ENCODE results near the gene KMT5B. TPM values are rescaled to one million over a fixed set of nuclear protein-coding genes. Genes with fewer than 3 reads are reported as not detected.

KMT5B gene
- total RNA-seq, 2 donors from 2014 or later = 20.7 to 29.8 TPM

- ATAC-seq (ENCODE audit: insufficient number of reproducible peaks, low FRiP score, low read depth) = no peak
- peaks cover 3 to 6% of the 10 kb centered on the region in 2 donors for H3K4me1 ChIP-seq (ENCODE audit: control insufficient read depth in 1 of 2, low read depth in 2 of 2)
- no peak overlapping the region for H3K4me3 ChIP-seq
These were observed 46.2 kb upstream of the KMT5B start for GRCh38 chr11:68259122-68259959.

GRCh38 chr11:68258363-68258765 lies 45.3 kb upstream of the KMT5B start:
- no peak for TF ChIP-seq CTCF (IDR thresholded peaks at IDR 0.05)
- H3K36me3 ChIP-seq = peaks cover 22% of the 10 kb centered on the region
- DNase-seq (ENCODE audit: low spot score) (no peak), ATAC-seq (ENCODE audit: insufficient number of reproducible peaks, low FRiP score, low read depth) (no peak)
- no peaks in the 10 kb centered on the region for H3K9me3 ChIP-seq
- H3K27me3 ChIP-seq (replicated peaks; ENCODE audit: insufficient read depth) = no peaks in the 10 kb centered on the region
- no peak overlapping the region for H3K4me3 ChIP-seq
- peaks cover 3 to 6% of the 10 kb centered on the region in 2 donors for H3K4me1 ChIP-seq (ENCODE audit: control insufficient read depth in 1 of 2, low read depth in 2 of 2)
- peak overlapping the region in 1 of 2 donors; percentile 3 for H3K27ac ChIP-seq

More at GRCh38 chr11:68259122-68259959, 46.2 kb upstream of the KMT5B start:
- Histone ChIP-seq H3K27ac (peak overlapping the region in 1 of 2 donors; percentile 3), H3K36me3 (peaks cover 25% of the 10 kb centered on the region), H3K27me3 (replicated peaks; ENCODE audit: insufficient read depth) (no peaks in the 10 kb centered on the region), H3K9me3 (no peaks in the 10 kb centered on the region)
- TF ChIP-seq CTCF (IDR thresholded peaks at IDR 0.05) = no peak
- no peak for DNase-seq (ENCODE audit: low spot score)

- Histone ChIP-seq H3K27ac (peak overlapping the region in 1 of 2 donors; percentile 3), H3K27me3 (replicated peaks; ENCODE audit: insufficient read depth) (no peaks in the 10 kb centered on the region), H3K4me1 (ENCODE audit: control insufficient read depth in 1 of 2, low read depth in 2 of 2) (peaks cover 3 to 6% of the 10 kb centered on the region in 2 donors), H3K36me3 (peaks cover 18% of the 10 kb centered on the region), H3K4me3 (peak overlapping the region; percentile 49), H3K9me3 (no peaks in the 10 kb centered on the region)
- TF ChIP-seq CTCF (IDR thresholded peaks at IDR 0.05) = peak; percentile 87
- peak; percentile 88 for DNase-seq (ENCODE audit: low spot score)
- ATAC-seq (ENCODE audit: insufficient number of reproducible peaks, low FRiP score, low read depth) = peak; percentile 62
These were observed 44.6 kb upstream of the KMT5B start for GRCh38 chr11:68257477-68258362.

GRCh38 chr11:68256331-68256741 lies 43.2 kb upstream of the KMT5B start:
- H3K4me3 ChIP-seq = no peak overlapping the region
- DNase-seq (ENCODE audit: low spot score) (no peak), ATAC-seq (ENCODE audit: insufficient number of reproducible peaks, low FRiP score, low read depth) (no peak)
- no peaks in the 10 kb centered on the region for H3K9me3 ChIP-seq
- H3K4me1 ChIP-seq (ENCODE audit: control insufficient read depth in 1 of 2, low read depth in 2 of 2) = peaks cover 3 to 6% of the 10 kb centered on the region in 2 donors
- H3K27me3 ChIP-seq (replicated peaks; ENCODE audit: insufficient read depth) = no peaks in the 10 kb centered on the region
- peaks cover 7% of the 10 kb centered on the region for H3K36me3 ChIP-seq
- no peak for TF ChIP-seq CTCF (IDR thresholded peaks at IDR 0.05)
- H3K27ac ChIP-seq = no peak overlapping the region

GRCh38 chr11:68255526-68255925 lies 42.4 kb upstream of the KMT5B start:
- no peaks in the 10 kb centered on the region for H3K27me3 ChIP-seq (replicated peaks; ENCODE audit: insufficient read depth)
- H3K4me3 ChIP-seq = no peak overlapping the region
- ATAC-seq (ENCODE audit: insufficient number of reproducible peaks, low FRiP score, low read depth) (no peak), DNase-seq (ENCODE audit: low spot score) (no peak)
- peaks cover 3 to 6% of the 10 kb centered on the region in 2 donors for H3K4me1 ChIP-seq (ENCODE audit: control insufficient read depth in 1 of 2, low read depth in 2 of 2)
- TF ChIP-seq CTCF (IDR thresholded peaks at IDR 0.05) = no peak
- no peaks in the 10 kb centered on the region for H3K9me3 ChIP-seq
- no peaks in the 10 kb centered on the region for H3K36me3 ChIP-seq
- H3K27ac ChIP-seq = no peak overlapping the region

Measured in thoracic aorta (tissue), 2 donors.